HG02973 (cell line): ENCODE measurements around the gene GABRB2.

Source experiments
- ATAC-seq: cut with Tn5 transposase; IDR thresholded peaks from one replicate; pipeline ENCODE4 v1.9.1; 2021; ENCODE audit warnings: moderate library complexity; ENCODE audit not compliant: unreplicated experiment

The GABRB2 gene

GRCh38 chr5:161481922-161482321, 64.6 kb downstream of the GABRB2 start:
- ATAC-seq: no peak

- ATAC-seq: no peak
These were observed 75.1 kb downstream of the GABRB2 start for GRCh38 chr5:161471211-161471950.

GRCh38 chr5:161467703-161468102, 78.8 kb downstream of the GABRB2 start:
- no peak for ATAC-seq

GRCh38 chr5:161460741-161461140, 85.8 kb downstream of the GABRB2 start:
- no peak for ATAC-seq

- no peak for ATAC-seq
These were observed 99.9 kb downstream of the GABRB2 start for GRCh38 chr5:161446655-161447054.

- no peak for ATAC-seq
These were observed 104.1 kb downstream of the GABRB2 start for GRCh38 chr5:161442471-161442870.

- no peak for ATAC-seq
These were observed 113.7 kb downstream of the GABRB2 start for GRCh38 chr5:161432798-161433197.

GRCh38 chr5:161431963-161432362, 114.6 kb downstream of the GABRB2 start:
- ATAC-seq: no peak

- no peak for ATAC-seq
These were observed 125.5 kb downstream of the GABRB2 start for GRCh38 chr5:161421067-161421466.

GRCh38 chr5:161420521-161420920, 126.0 kb downstream of the GABRB2 start:
- ATAC-seq: no peak

- ATAC-seq: no peak
These were observed 131.6 kb downstream of the GABRB2 start for GRCh38 chr5:161414896-161415295.

GRCh38 chr5:161414037-161414436, 132.5 kb downstream of the GABRB2 start:
- ATAC-seq: no peak

GRCh38 chr5:161412792-161413191, 133.7 kb downstream of the GABRB2 start:
- ATAC-seq: no peak

GRCh38 chr5:161411156-161411555, 135.4 kb downstream of the GABRB2 start:
- no peak for ATAC-seq

GRCh38 chr5:161410640-161411039, 135.9 kb downstream of the GABRB2 start:
- ATAC-seq: no peak

- ATAC-seq: no peak
These were observed 137.1 kb downstream of the GABRB2 start for GRCh38 chr5:161409471-161409870.

GRCh38 chr5:161406880-161407279, 139.6 kb downstream of the GABRB2 start:
- ATAC-seq: no peak

GRCh38 chr5:161403996-161404395, 142.5 kb downstream of the GABRB2 start:
- ATAC-seq: no peak

GRCh38 chr5:161403121-161403520, 143.4 kb downstream of the GABRB2 start:
- no peak for ATAC-seq

- no peak for ATAC-seq
These were observed 145.9 kb downstream of the GABRB2 start for GRCh38 chr5:161400583-161400982.

GRCh38 chr5:161399996-161400562, 146.4 kb downstream of the GABRB2 start:
- ATAC-seq: no peak

GRCh38 chr5:161397448-161397847, 149.1 kb downstream of the GABRB2 start:
- ATAC-seq: no peak

GRCh38 chr5:161396171-161396570, 150.4 kb downstream of the GABRB2 start:
- ATAC-seq: no peak
